Astrocyte of the hippocampus (primary cell): ENCODE results near the gene CKB.

ENCODE experiments used
- DNase-seq: peaks from one replicate; pipeline ENCODE4 v3.0.0; 2011; ENCODE audit warnings: low read depth, low spot score

CKB gene

GRCh38 chr14:103537175-103537990, 14.8 kb upstream of the CKB start:
- DNase-seq = no peak

- DNase-seq = no peak
These were observed 14.1 kb upstream of the CKB start for GRCh38 chr14:103536693-103537092.

GRCh38 chr14:103535891-103536565, 13.4 kb upstream of the CKB start:
- no peak for DNase-seq

GRCh38 chr14:103535081-103535890, 12.7 kb upstream of the CKB start:
- DNase-seq = no peak

GRCh38 chr14:103534576-103535061, 12.0 kb upstream of the CKB start:
- DNase-seq = no peak

GRCh38 chr14:103533999-103534575, 11.5 kb upstream of the CKB start:
- no peak for DNase-seq

GRCh38 chr14:103533137-103533998, 10.7 kb upstream of the CKB start:
- DNase-seq = no peak

GRCh38 chr14:103532216-103533136, 9.8 kb upstream of the CKB start:
- DNase-seq = no peak

- no peak for DNase-seq
These were observed 9.0 kb upstream of the CKB start for GRCh38 chr14:103531421-103532215.

GRCh38 chr14:103530831-103531230, 8.2 kb upstream of the CKB start:
- no peak for DNase-seq

- DNase-seq = peak; percentile 56
These were observed 7.8 kb upstream of the CKB start for GRCh38 chr14:103530390-103530789.

- DNase-seq = no peak
These were observed 7.0 kb upstream of the CKB start for GRCh38 chr14:103529383-103530365.

- DNase-seq = peak; percentile 93
These were observed 6.2 kb upstream of the CKB start, which contains the start of gene TRMT61A for GRCh38 chr14:103528587-103529382. TSS of gene TRMT61A (plus strand) at chr14:103529196. CDS start at chr14:103529979, 783 bp downstream.

GRCh38 chr14:103528146-103528586, 5.5 kb upstream of the CKB start:
- DNase-seq = no peak

- DNase-seq = no peak
These were observed 4.9 kb upstream of the CKB start for GRCh38 chr14:103527408-103528145.

- no peak for DNase-seq
These were observed 4.3 kb upstream of the CKB start for GRCh38 chr14:103526914-103527248.
